Left ventricle myocardium superior (tissue), 1 donor: Measurements from ENCODE around the gene LRRC40. TPM values are rescaled to one million over a fixed set of nuclear protein-coding genes. Genes with fewer than 3 reads are reported as not detected.
"Not testable (repeated sequence)": the region's sequence is repeated elsewhere in the genome, so short reads cannot be mapped to it uniquely, and the experiment has no call there.

Source experiments
- ATAC-seq: fragments of 200-7000 bp; cut with Tn5 transposase; one replicate; pipeline ENCODE4 v1.9.1; 2020; ENCODE audit warnings: mild to moderate bottlenecking, moderate library complexity
- DNase-seq: peaks from one replicate; pipeline ENCODE4 v3.0.0-alpha.2; 2020
- intact Hi-C: fragments of 100-400 bp; cut with micrococcal nuclease; formaldehyde crosslinking; loops from one replicate; pipeline ENCODE4 v1.11.0; 2022
- long read RNA-seq: library from polyadenylated mRNA; unstranded; transcript quantifications from one replicate; pipeline ENCODE4 v2.0.0, GENCODE V29; 2021
- total RNA-seq: library from RNA; stranded (reverse); fragmentation: NEBNext Ultra II Directional; extraction: Animal tissue kit (Norgen Biotek cat#: 25700); gene quantifications from one replicate; pipeline ENCODE4 v1.2.1, GENCODE V29; 2021
- donor health status: DM: no; HTN: yes; CAD: no; lungs with severe emphysema.

LRRC40 gene
- total RNA-seq, result 9.8 TPM
- long read RNA-seq, transcript LRRC40-201 (15 exons, 2,884 nt), result major isoform, 32 of 35 reads
- long read RNA-seq, partial matches to known transcripts, result 2 of 35 reads
- long read RNA-seq, other reads (novel, unspliced or antisense), result 1 of 35 reads

- DNase-seq, result peak; percentile 97
- intact Hi-C loops, result no loop called here
- ATAC-seq, result peak; percentile 99
Measured at GRCh38 chr1:70205434-70206118, at the start of gene LRRC40. Gene LRRC40, minus strand, starts transcription at chr1:70205579. Its CDS starts 39 bp downstream, at chr1:70205540.

- intact Hi-C loops, result no loop called here
- DNase-seq (no peak), ATAC-seq (no peak)
Measured at GRCh38 chr1:70248729-70249128, 43.4 kb upstream of the LRRC40 start.

- ATAC-seq (no peak), DNase-seq (no peak)
- intact Hi-C loops, result no loop called here
Measured at GRCh38 chr1:70247768-70248167, 42.4 kb upstream of the LRRC40 start.

- DNase-seq (no peak), ATAC-seq (no peak)
- intact Hi-C loops, result no loop called here
Measured at GRCh38 chr1:70247122-70247521, 41.7 kb upstream of the LRRC40 start.

GRCh38 chr1:70239940-70240339 lies 34.6 kb upstream of the LRRC40 start:
- intact Hi-C loops, result no loop called here
- ATAC-seq, result no peak
- DNase-seq, result no peak

- DNase-seq (no peak), ATAC-seq (no peak)
- intact Hi-C loops, result no loop called here
Measured at GRCh38 chr1:70234733-70235132, 29.4 kb upstream of the LRRC40 start.

- DNase-seq, result no peak
- intact Hi-C loops, result no loop called here
- ATAC-seq, result no peak
Measured at GRCh38 chr1:70231475-70231874, 26.1 kb upstream of the LRRC40 start.

GRCh38 chr1:70228670-70229069 lies 23.3 kb upstream of the LRRC40 start:
- intact Hi-C loops, result no loop called here
- ATAC-seq, result no peak

GRCh38 chr1:70227439-70227838 lies 22.1 kb upstream of the LRRC40 start:
- DNase-seq, result no peak
- ATAC-seq, result no peak

More at GRCh38 chr1:70228670-70229069, 23.3 kb upstream of the LRRC40 start:
- no peak for DNase-seq

GRCh38 chr1:70224954-70225353 lies 19.6 kb upstream of the LRRC40 start:
- intact Hi-C loops, result no loop called here
- no peak for DNase-seq
- ATAC-seq, result no peak

More at GRCh38 chr1:70227439-70227838, 22.1 kb upstream of the LRRC40 start:
- intact Hi-C loops, result no loop called here

GRCh38 chr1:70222716-70223235 lies 17.4 kb upstream of the LRRC40 start:
- no peak for ATAC-seq
- intact Hi-C loops, result no loop called here
- DNase-seq, result no peak

GRCh38 chr1:70221238-70222121 lies 16.1 kb upstream of the LRRC40 start, which contains the start of gene SRSF11:
Gene SRSF11, plus strand, starts transcription at chr1:70221380. Its CDS starts 257 bp downstream, at chr1:70221637.
- ATAC-seq, result peak; percentile 100
- peak; percentile 98 for DNase-seq
- intact Hi-C loops, result no loop called here

- ATAC-seq, result no peak
- intact Hi-C loops, result no loop called here
- DNase-seq, result no peak
Measured at GRCh38 chr1:70220517-70221237, 15.3 kb upstream of the LRRC40 start.

- ATAC-seq (no peak), DNase-seq (no peak)
- intact Hi-C loops, result no loop called here
Measured at GRCh38 chr1:70220015-70220414, 14.6 kb upstream of the LRRC40 start.

GRCh38 chr1:70211541-70211940 lies 6.2 kb upstream of the LRRC40 start:
- DNase-seq (no peak), ATAC-seq (no peak)
- intact Hi-C loops, result no loop called here

GRCh38 chr1:70210820-70211219 lies 5.4 kb upstream of the LRRC40 start:
- ATAC-seq (no peak), DNase-seq (no peak)
- intact Hi-C loops, result no loop called here

- no peak for DNase-seq
- ATAC-seq, result no peak
- intact Hi-C loops, result no loop called here
Measured at GRCh38 chr1:70208292-70208691, 2.9 kb upstream of the LRRC40 start.

- intact Hi-C loops, result no loop called here
- ATAC-seq (no peak), DNase-seq (no peak)
Measured at GRCh38 chr1:70207492-70207891, 2.1 kb upstream of the LRRC40 start.

- ATAC-seq, DNase-seq, intact Hi-C loops: not testable (repeated sequence)
Measured at GRCh38 chr1:70206833-70207232, 1.5 kb upstream of the LRRC40 start.
